HepG2 (cell line): Measurements from ENCODE around the gene MARCHF5. TPM values are rescaled to one million over a fixed set of nuclear protein-coding genes. Genes with fewer than 3 reads are reported as not detected.

ENCODE experiments used
- ARID2 ChIP-seq: sonication (generic); formaldehyde crosslinking; IDR thresholded peaks from 2 replicates; pipeline ENCODE4 v1.8.1; 2022; ENCODE audit warnings: mild to moderate bottlenecking, missing genetic modification reagents, borderline replicate concordance
- BRD4 ChIP-seq: sonication (generic); formaldehyde crosslinking; IDR thresholded peaks from 2 replicates; pipeline ENCODE4 v1.4.0; 2020; ENCODE audit warnings: missing genetic modification reagents
- CBX5 ChIP-seq: sonication (generic); formaldehyde crosslinking; IDR thresholded peaks from 2 replicates; pipeline ENCODE4 v1.4.0; 2020; ENCODE audit warnings: missing genetic modification reagents, borderline replicate concordance
- GATAD2A ChIP-seq: IDR thresholded peaks from 2 replicates; pipeline ENCODE4 v1.6.1; 2016
- HNRNPL ChIP-seq: fragments of 200-400 bp; formaldehyde crosslinking; IDR thresholded peaks from 2 replicates; pipeline ENCODE4 v1.6.1; 2017; ENCODE audit warnings: mild to moderate bottlenecking, low read depth, low read length
- KDM5B ChIP-seq: sonication (generic); formaldehyde crosslinking; IDR thresholded peaks from 2 replicates; pipeline ENCODE4 v1.4.0; 2020; ENCODE audit warnings: missing genetic modification reagents, mild to moderate bottlenecking, borderline replicate concordance
- KDM6A ChIP-seq: IDR thresholded peaks from 2 replicates; pipeline ENCODE4 v1.6.1; 2016; ENCODE audit warnings: low read depth
- MTA1 ChIP-seq: sonication (generic); formaldehyde crosslinking; IDR thresholded peaks from 2 replicates; pipeline ENCODE4 v1.4.0; 2020; ENCODE audit warnings: missing genetic modification reagents, mild to moderate bottlenecking, borderline replicate concordance
- MTF1 ChIP-seq: sonication (generic); formaldehyde crosslinking; IDR thresholded peaks from 2 replicates; pipeline ENCODE4 v1.5.0; 2020; ENCODE audit warnings: missing genetic modification reagents
- REPIN1 ChIP-seq: sonication (generic); formaldehyde crosslinking; IDR thresholded peaks from 2 replicates; pipeline ENCODE4 v1.8.0; 2022; ENCODE audit warnings: missing genetic modification reagents, low read depth, mild to moderate bottlenecking, borderline replicate concordance
- SP140L ChIP-seq: sonication (generic); formaldehyde crosslinking; IDR thresholded peaks from 2 replicates; pipeline ENCODE4 v1.4.0; 2020; ENCODE audit warnings: missing genetic modification reagents, borderline replicate concordance
- TBX3 ChIP-seq: fragments of 450-650 bp; IDR thresholded peaks from 2 replicates; pipeline ENCODE4 v1.6.1; 2017; ENCODE audit warnings: antibody characterized with exemption, mild to moderate bottlenecking, inconsistent platforms, borderline replicate concordance
- TEAD3 ChIP-seq: optimal IDR thresholded peaks from 2 replicates; pipeline ENCODE3; 2016; ENCODE audit warnings: borderline replicate concordance
- THYN1 ChIP-seq: sonication (generic); formaldehyde crosslinking; IDR thresholded peaks from 2 replicates; pipeline ENCODE4 v1.8.1; 2023; ENCODE audit warnings: low read depth, mild to moderate bottlenecking, moderate library complexity, missing genetic modification reagents, borderline replicate concordance
- ZMYM2 ChIP-seq: sonication (generic); formaldehyde crosslinking; IDR thresholded peaks from 2 replicates; pipeline ENCODE4 v1.8.0; 2022; ENCODE audit warnings: mild to moderate bottlenecking, missing genetic modification reagents
- ZNF350 ChIP-seq: sonication (generic); formaldehyde crosslinking; IDR thresholded peaks from 2 replicates; pipeline ENCODE4 v1.4.0; 2020; ENCODE audit warnings: mild to moderate bottlenecking, low read depth, missing genetic modification reagents, borderline replicate concordance
- ZNF558 ChIP-seq: sonication (generic); formaldehyde crosslinking; IDR thresholded peaks from 2 replicates; pipeline ENCODE4 v1.9.0; 2022; ENCODE audit warnings: mild to moderate bottlenecking, missing genetic modification reagents, borderline replicate concordance
- ZNF562 ChIP-seq: sonication (generic); formaldehyde crosslinking; IDR thresholded peaks from 2 replicates; pipeline ENCODE4 v1.8.0; 2022; ENCODE audit warnings: missing genetic modification reagents, borderline replicate concordance
- ZNF563 ChIP-seq: sonication (generic); formaldehyde crosslinking; IDR thresholded peaks from 2 replicates; pipeline ENCODE4 v1.8.0; 2022; ENCODE audit warnings: mild to moderate bottlenecking, moderate library complexity, missing genetic modification reagents
- ZNF704 ChIP-seq: sonication (generic); formaldehyde crosslinking; IDR thresholded peaks from 2 replicates; pipeline ENCODE4 v1.8.1; 2023; ENCODE audit warnings: mild to moderate bottlenecking, inconsistent platforms, moderate library complexity, missing genetic modification reagents, borderline replicate concordance
- ZNF879 ChIP-seq: sonication (generic); formaldehyde crosslinking; IDR thresholded peaks from 2 replicates; pipeline ENCODE4 v1.8.1; 2023; ENCODE audit warnings: missing genetic modification reagents
- polyA plus RNA-seq, 8 experiments: library from polyadenylated mRNA; depleted of rRNA in 3 of 8; stranded (reverse) in 7 of 8; unstranded in 1 of 8; fragments of >200 nt; fragmentation: Illumina TruSeq in 4 of 8; extraction: Trizol in 4 of 8; gene quantifications; 2 replicates each; pipeline versions ENCODE4 v1.2.1 to v1.2.3, GENCODE V29; 2011 to 2016; ENCODE audit warnings: low read depth in 4 of 8, missing spikeins in 1 of 8, mixed read lengths in 1 of 8; ENCODE audit not compliant: insufficient read depth in 1 of 8
- total RNA-seq, 5 experiments: library from RNA; depleted of rRNA; stranded (reverse); fragments of >200 nt; fragmentation: Illumina TruSeq; extraction: Trizol; gene quantifications; 2 replicates each; pipeline ENCODE4 v1.2.3, GENCODE V29; 2016; ENCODE audit warnings: low read depth in 1 of 5
- TF ChIP-seq, protein P1 (sequence below), 2 experiments: sonication (generic) in 1 of 2; formaldehyde crosslinking in 1 of 2; IDR thresholded peaks; 2 replicates each; pipeline versions ENCODE4 v1.4.0 to v1.6.1; 2018 to 2020; ENCODE audit warnings: missing genetic modification reagents in 2 of 2, borderline replicate concordance in 1 of 2, low read depth in 1 of 2, mild to moderate bottlenecking in 1 of 2, missing biosample characterization in 1 of 2
- TF ChIP-seq, protein P2 (sequence below): sonication (generic); formaldehyde crosslinking; IDR thresholded peaks from 2 replicates; pipeline ENCODE4 v1.4.0; 2020; ENCODE audit warnings: low read depth, missing genetic modification reagents

Gene MARCHF5
- total and polyA plus RNA-seq, 2 of the 13 experiments (the other 11 are each of a cell fraction or from before 2014, with no cell fraction given), result 19.4 to 21.0 TPM

- TF ChIP-seq ARID2 (peak; percentile 96), KDM5B (CRISPR knock-in tag) (peak; percentile 92), TEAD3 (CRISPR knock-in tag) (peak; percentile 76), ZNF558 (CRISPR knock-in tag) (peak; percentile 93; the same call in 1 of the 2 replicates), ZNF879 (CRISPR knock-in tag) (0 out of 2 replicates have a peak, but pooled peaks have one; percentile 59), ZNF562 (CRISPR knock-in tag) (no peak), ZNF563 (CRISPR knock-in tag) (peak; percentile 71), MTF1 (no peak), ZMYM2 (CRISPR knock-in tag) (0 out of 2 replicates have a peak, but pooled peaks have one; percentile 42), KDM6A (CRISPR knock-in tag) (no peak), MTA1 (CRISPR knock-in tag) (peak; percentile 76; the same call in 1 of the 2 replicates), TBX3 (0 out of 2 replicates have a peak, but pooled peaks have one; percentile 36), ZNF704 (peak; percentile 49; the same call in 1 of the 2 replicates), THYN1 (no peak), BRD4 (CRISPR knock-in tag) (peak; percentile 81), ZNF350 (peak; percentile 72), GATAD2A (CRISPR knock-in tag) (no peak), HNRNPL (no peak), SP140L (CRISPR knock-in tag) (peak; percentile 41; the same call in 1 of the 2 replicates), CBX5 (CRISPR knock-in tag) (peak; percentile 56; the same call in 1 of the 2 replicates), REPIN1 (CRISPR knock-in tag) (peak; percentile 91)
- TF ChIP-seq, protein P1, sequence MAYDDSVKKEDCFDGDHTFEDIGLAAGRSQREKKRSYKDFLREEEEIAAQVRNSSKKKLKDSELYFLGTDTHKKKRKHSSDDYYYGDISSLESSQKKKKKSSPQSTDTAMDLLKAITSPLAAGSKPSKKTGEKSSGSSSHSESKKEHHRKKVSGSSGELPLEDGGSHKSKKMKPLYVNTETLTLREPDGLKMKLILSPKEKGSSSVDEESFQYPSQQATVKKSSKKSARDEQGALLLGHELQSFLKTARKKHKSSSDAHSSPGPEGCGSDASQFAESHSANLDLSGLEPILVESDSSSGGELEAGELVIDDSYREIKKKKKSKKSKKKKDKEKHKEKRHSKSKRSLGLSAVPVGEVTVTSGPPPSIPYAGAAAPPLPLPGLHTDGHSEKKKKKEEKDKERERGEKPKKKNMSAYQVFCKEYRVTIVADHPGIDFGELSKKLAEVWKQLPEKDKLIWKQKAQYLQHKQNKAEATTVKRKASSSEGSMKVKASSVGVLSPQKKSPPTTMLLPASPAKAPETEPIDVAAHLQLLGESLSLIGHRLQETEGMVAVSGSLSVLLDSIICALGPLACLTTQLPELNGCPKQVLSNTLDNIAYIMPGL (CRISPR knock-in tag; IDR thresholded peaks at IDR 0.05; ENCODE audit: borderline replicate concordance in 1 of 2, low read depth in 1 of 2), result peak; percentile 93 to 98; a peak in 3 of 4 replicates
- TF ChIP-seq, protein P2, sequence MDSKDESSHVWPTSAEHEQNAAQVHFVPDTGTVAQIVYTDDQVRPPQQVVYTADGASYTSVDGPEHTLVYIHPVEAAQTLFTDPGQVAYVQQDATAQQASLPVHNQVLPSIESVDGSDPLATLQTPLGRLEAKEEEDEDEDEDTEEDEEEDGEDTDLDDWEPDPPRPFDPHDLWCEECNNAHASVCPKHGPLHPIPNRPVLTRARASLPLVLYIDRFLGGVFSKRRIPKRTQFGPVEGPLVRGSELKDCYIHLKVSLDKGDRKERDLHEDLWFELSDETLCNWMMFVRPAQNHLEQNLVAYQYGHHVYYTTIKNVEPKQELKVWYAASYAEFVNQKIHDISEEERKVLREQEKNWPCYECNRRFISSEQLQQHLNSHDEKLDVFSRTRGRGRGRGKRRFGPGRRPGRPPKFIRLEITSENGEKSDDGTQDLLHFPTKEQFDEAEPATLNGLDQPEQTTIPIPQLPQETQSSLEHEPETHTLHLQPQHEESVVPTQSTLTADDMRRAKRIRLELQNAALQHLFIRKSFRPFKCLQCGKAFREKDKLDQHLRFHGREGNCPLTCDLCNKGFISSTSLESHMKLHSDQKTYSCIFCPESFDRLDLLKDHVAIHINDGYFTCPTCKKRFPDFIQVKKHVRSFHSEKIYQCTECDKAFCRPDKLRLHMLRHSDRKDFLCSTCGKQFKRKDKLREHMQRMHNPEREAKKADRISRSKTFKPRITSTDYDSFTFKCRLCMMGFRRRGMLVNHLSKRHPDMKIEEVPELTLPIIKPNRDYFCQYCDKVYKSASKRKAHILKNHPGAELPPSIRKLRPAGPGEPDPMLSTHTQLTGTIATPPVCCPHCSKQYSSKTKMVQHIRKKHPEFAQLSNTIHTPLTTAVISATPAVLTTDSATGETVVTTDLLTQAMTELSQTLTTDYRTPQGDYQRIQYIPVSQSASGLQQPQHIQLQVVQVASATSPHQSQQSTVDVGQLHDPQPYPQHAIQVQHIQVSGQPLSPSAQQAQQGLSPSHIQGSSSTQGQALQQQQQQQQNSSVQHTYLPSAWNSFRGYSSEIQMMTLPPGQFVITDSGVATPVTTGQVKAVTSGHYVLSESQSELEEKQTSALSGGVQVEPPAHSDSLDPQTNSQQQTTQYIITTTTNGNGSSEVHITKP (CRISPR knock-in tag), result peak; percentile 80; the same call in 1 of the 2 replicates
Measured at GRCh38 chr10:92290837-92291615, at the start of gene MARCHF5, which contains the start of gene CPEB3 (continued).
